Endothelial cell of umbilical vein (primary cell): ENCODE data around the gene LMCD1. TPM values are rescaled to one million over a fixed set of nuclear protein-coding genes. Genes with fewer than 3 reads are reported as not detected.

Experiments used
- BruUV-seq: library from RNA; stranded (reverse); fragments of 400-500 nt; replicated peaks from 2 replicates; lab custom pipeline; 2021; lab: Mats Ljungman, UMichigan
- CTCF ChIA-PET: fragments of 300-600, 350-600 bp; sonication (Branson Sonifier 250); formaldehyde crosslinking; loops from one replicate; lab custom pipeline; 2021; ENCODE audit warnings: antibody characterized with exemption, inconsistent platforms; lab: Charles Lee
- POLR2A ChIA-PET: fragments of 300-600, 350-600 bp; sonication (Branson Sonifier 250); formaldehyde crosslinking; loops from one replicate; lab custom pipeline; 2021; ENCODE audit warnings: antibody characterized with exemption, inconsistent platforms; lab: Charles Lee
- DNase-seq: peaks from one replicate; pipeline ENCODE4 v3.0.0-alpha.2; 2011; ENCODE audit warnings: low read depth, low spot score
- FAIRE-seq: peaks from 2 replicates; lab custom pipeline; 2011; peaks lifted over from hg19 to GRCh38; lab: Jason Lieb, UNC
- H2AFZ ChIP-seq: 2 replicates; pipeline ENCODE4 v1.6.0; 2012; ENCODE audit warnings: low read depth, low read length, control low read depth, inconsistent platforms
- H3K27ac ChIP-seq: 2 replicates; pipeline ENCODE4 v1.5.1; 2011; ENCODE audit warnings: low read depth, mild to moderate bottlenecking, control low read depth, low read length, moderate library complexity; ENCODE audit not compliant: insufficient read depth
- H3K27me3 ChIP-seq, 2 experiments: 2 replicates each; pipeline versions ENCODE4 v1.6.0 to v1.6.1; 2011; ENCODE audit warnings: low read length in 2 of 2, mixed read lengths in 1 of 2; ENCODE audit not compliant: control insufficient read depth in 2 of 2, insufficient read depth in 2 of 2
- H3K36me3 ChIP-seq, 2 experiments: 2 replicates in 1 of 2; 3 replicates in 1 of 2; pipeline ENCODE4 v1.5.1; 2011; ENCODE audit warnings: low read length in 2 of 2, mild to moderate bottlenecking in 1 of 2, moderate library complexity in 1 of 2; ENCODE audit not compliant: control insufficient read depth in 2 of 2, insufficient read depth in 2 of 2; ENCODE audit errors: extremely low read depth in 1 of 2
- H3K4me1 ChIP-seq: 3 replicates; pipeline ENCODE4 v1.5.1; 2011; ENCODE audit warnings: mild to moderate bottlenecking, low read length; ENCODE audit not compliant: control insufficient read depth, insufficient read depth; ENCODE audit errors: extremely low read depth
- H3K4me2 ChIP-seq: 2 replicates; pipeline ENCODE4 v1.6.1; 2011; ENCODE audit warnings: low read length, control low read depth, mixed read lengths; ENCODE audit not compliant: insufficient read depth
- H3K4me3 ChIP-seq, 3 experiments: fragments of 200-600 bp in 1 of 3; sonication (generic), shearing (Covaris generic) in 1 of 3; replicated peaks in 1 of 3; 2 replicates each; pipeline ENCODE4 v1.5.1; 2011 to 2016; ENCODE audit warnings: control low read depth in 3 of 3, low read length in 3 of 3, mild to moderate bottlenecking in 2 of 3, inconsistent platforms in 1 of 3, low read depth in 1 of 3, moderate library complexity in 1 of 3; ENCODE audit not compliant: insufficient read depth in 1 of 3
- H3K79me2 ChIP-seq: 2 replicates; pipeline ENCODE4 v1.6.0; 2012; ENCODE audit warnings: low read length, inconsistent platforms; ENCODE audit not compliant: control insufficient read depth, insufficient read depth
- H3K9ac ChIP-seq: replicated peaks from 2 replicates; pipeline ENCODE3; 2011; ENCODE audit warnings: low read length, control low read depth; ENCODE audit not compliant: insufficient read depth; ENCODE audit errors: extremely low read depth
- H3K9me1 ChIP-seq: replicated peaks from 3 replicates; pipeline ENCODE4 v1.6.0; 2011; ENCODE audit warnings: mild to moderate bottlenecking, low read length; ENCODE audit not compliant: control insufficient read depth, insufficient read depth; ENCODE audit errors: extremely low read depth
- H3K9me3 ChIP-seq: replicated peaks from 2 replicates; pipeline ENCODE4 v1.5.1; 2012; ENCODE audit warnings: low read length, inconsistent platforms; ENCODE audit not compliant: control insufficient read depth, insufficient read depth
- H4K20me1 ChIP-seq: replicated peaks from 2 replicates; pipeline ENCODE3; 2011; ENCODE audit warnings: mild to moderate bottlenecking, low read length; ENCODE audit not compliant: control insufficient read depth, insufficient read depth; ENCODE audit errors: extremely low read depth
- CTCF ChIP-seq, 2 donors: IDR thresholded peaks; 1 replicate in 1 of 2; 2 replicates in 1 of 2; pipeline ENCODE4 v1.5.1; 2011; ENCODE audit warnings: low read length in 2 of 2, mild to moderate bottlenecking in 2 of 2, moderate library complexity in 2 of 2, control low read depth in 1 of 2, inconsistent platforms in 1 of 2, low read depth in 1 of 2; ENCODE audit not compliant: insufficient read depth in 1 of 2; ENCODE audit errors: extremely low read depth in 1 of 2
- EZH2 ChIP-seq: IDR thresholded peaks from 2 replicates; pipeline ENCODE4 v1.6.1; 2012; ENCODE audit warnings: borderline replicate concordance, low read depth, mild to moderate bottlenecking, moderate library complexity, low read length, inconsistent platforms; ENCODE audit not compliant: severe bottlenecking
- FOS ChIP-seq: IDR thresholded peaks from 2 replicates; pipeline ENCODE4 v1.6.1; 2011; ENCODE audit warnings: mild to moderate bottlenecking, low read length, moderate library complexity, borderline replicate concordance; ENCODE audit not compliant: insufficient read depth
- GATA2 ChIP-seq: IDR thresholded peaks from 2 replicates; pipeline ENCODE4 v1.7.0; 2011; ENCODE audit warnings: low read depth, mild to moderate bottlenecking, moderate library complexity, mixed read lengths, low read length; ENCODE audit not compliant: insufficient read length, insufficient read depth
- JUN ChIP-seq: IDR thresholded peaks from 2 replicates; pipeline ENCODE4 v1.6.1; 2011; ENCODE audit warnings: borderline replicate concordance, low read depth; ENCODE audit not compliant: insufficient read length, insufficient read depth
- MAX ChIP-seq: IDR thresholded peaks from 2 replicates; pipeline ENCODE4 v1.6.1; 2011; ENCODE audit not compliant: insufficient read depth, insufficient read length
- MYC ChIP-seq: IDR thresholded peaks from one replicate; pipeline ENCODE4 v1.6.1; 2011; ENCODE audit warnings: mild to moderate bottlenecking, low read depth, low read length
- POLR2A ChIP-seq: IDR thresholded peaks from 2 replicates; pipeline ENCODE4 v1.6.1; 2012; ENCODE audit warnings: low read depth, mild to moderate bottlenecking, control low read depth, low read length
- POLR2AphosphoS5 ChIP-seq: IDR thresholded peaks from 2 replicates; pipeline ENCODE4 v1.6.1; 2012; ENCODE audit warnings: low read depth, mild to moderate bottlenecking, control low read depth, low read length, moderate library complexity; ENCODE audit not compliant: insufficient read depth
- dilution Hi-C: fragments of 300-500 bp; cut with MboI; formaldehyde crosslinking; loops from one replicate; pipeline ENCODE4 v1.15.0; 2019; ENCODE audit warnings: low sequenced_read_pairs; ENCODE audit not compliant: extremely low pct_ligation_motif_present
- intact Hi-C: fragments of 100-400 bp; cut with micrococcal nuclease; formaldehyde crosslinking; loops from one replicate; pipeline ENCODE4 v1.10.0; 2022
- polyA plus RNA-seq, 4 experiments: library from polyadenylated mRNA; depleted of rRNA in 3 of 4; stranded (reverse) in 3 of 4; unstranded in 1 of 4; fragments of >200 nt; gene quantifications; 2 replicates each; pipeline versions ENCODE4 v1.2.1 to v1.2.3, GENCODE V29; 2011 to 2012; ENCODE audit warnings: missing spikeins in 1 of 4
- total RNA-seq: library from RNA; stranded (reverse); gene quantifications from 2 replicates; pipeline ENCODE4 v1.2.3, GENCODE V29; 2021

The LMCD1 gene
- total and polyA plus RNA-seq, 2 donors (not counting 3 experiments of a cell fraction or from before 2014, with no cell fraction given) = 7.6 to 14.5 TPM

- no peaks in the 10 kb centered on the region for H3K79me2 ChIP-seq
- no peak overlapping the region for H3K4me2 ChIP-seq
- H3K9ac ChIP-seq = no peak overlapping the region
- intact Hi-C loops = no loop called here
- no peaks in the 10 kb centered on the region for H3K27me3 ChIP-seq
- H4K20me1 ChIP-seq = no peaks in the 10 kb centered on the region
- no peaks in the 10 kb centered on the region for H3K9me3 ChIP-seq
- FAIRE-seq = no peak
- ChIA-PET POLR2A (no interaction called here), CTCF (no interaction called here)
- H3K36me3 ChIP-seq = no peaks in the 10 kb centered on the region
- no peaks in the 10 kb centered on the region for H3K9me1 ChIP-seq
- H3K27ac ChIP-seq = no peak overlapping the region
- H2AFZ ChIP-seq = no peak overlapping the region
- dilution Hi-C loops = no loop called here
- H3K4me3 ChIP-seq = no peak overlapping the region
- TF ChIP-seq POLR2AphosphoS5 (no peak), POLR2A (no peak)
- no TSS peak for BruUV-seq
- DNase-seq = no peak
- H3K4me1 ChIP-seq = no peaks in the 10 kb centered on the region
Measured at GRCh38 chr3:8470801-8471200, 30.8 kb upstream of the LMCD1 start.

GRCh38 chr3:8472549-8472948 is 29.1 kb upstream of the LMCD1 start:
- ChIA-PET POLR2A (no interaction called here), CTCF (interaction anchor here (1.1 to 1.5 kb wide), 4 partner anchors 18 to 31 kb away, joined by 3 to 8 read pairs (median 6); partner anchors contain the start of gene LMCD1)
- Histone ChIP-seq H3K27ac (no peak overlapping the region), H3K4me2 (no peak overlapping the region), H3K9ac (no peak overlapping the region), H2AFZ (no peak overlapping the region), H3K4me3 (no peak overlapping the region), H3K4me1 (no peaks in the 10 kb centered on the region), H3K9me3 (no peaks in the 10 kb centered on the region), H3K9me1 (no peaks in the 10 kb centered on the region), H3K27me3 (no peaks in the 10 kb centered on the region), H3K79me2 (no peaks in the 10 kb centered on the region), H3K36me3 (no peaks in the 10 kb centered on the region), H4K20me1 (no peaks in the 10 kb centered on the region)
- intact Hi-C loops (no loop called here), dilution Hi-C loops (no loop called here)
- FAIRE-seq (no peak), DNase-seq (no peak)
- TF ChIP-seq EZH2 (no peak), JUN (no peak), GATA2 (no peak), POLR2A (no peak), POLR2AphosphoS5 (no peak), MYC (no peak), CTCF (IDR thresholded peaks at IDR 0.05; ENCODE audit: extremely low read depth in 1 of 2, insufficient read depth in 1 of 2, low read depth in 1 of 2, low read length in 2 of 2) (no peak), FOS (no peak), MAX (no peak)
- BruUV-seq = no TSS peak
